ENCODE results near the gene UNC13B. TPM values are rescaled to one million over a fixed set of nuclear protein-coding genes. Genes with fewer than 3 reads are reported as not detected.
"Not testable (repeated sequence)": the region's sequence is repeated elsewhere in the genome, so short reads cannot be mapped to it uniquely, and the experiment has no call there.

UNC13B gene
- total and polyA plus RNA-seq, 7 donors = 7.0 to 12.9 (median 10.5) TPM

- WGBS, 3 donors = 28 to 64% (median 29%) methylated on average over 3 of the region's 3 CpGs
- intact Hi-C loops (cut with DNase I) = loop anchor here (2.0 to 5.0 kb wide), 2 partner anchors 46 to 69 kb away; partner anchors contain the start of gene ATOSB (in 1 of the 2)
Observed at GRCh38 chr9:35163413-35163812, 1.6 kb downstream of the UNC13B start.

GRCh38 chr9:35164711-35165110 is 2.9 kb downstream of the UNC13B start:
- TF ChIP-seq, protein P1, sequence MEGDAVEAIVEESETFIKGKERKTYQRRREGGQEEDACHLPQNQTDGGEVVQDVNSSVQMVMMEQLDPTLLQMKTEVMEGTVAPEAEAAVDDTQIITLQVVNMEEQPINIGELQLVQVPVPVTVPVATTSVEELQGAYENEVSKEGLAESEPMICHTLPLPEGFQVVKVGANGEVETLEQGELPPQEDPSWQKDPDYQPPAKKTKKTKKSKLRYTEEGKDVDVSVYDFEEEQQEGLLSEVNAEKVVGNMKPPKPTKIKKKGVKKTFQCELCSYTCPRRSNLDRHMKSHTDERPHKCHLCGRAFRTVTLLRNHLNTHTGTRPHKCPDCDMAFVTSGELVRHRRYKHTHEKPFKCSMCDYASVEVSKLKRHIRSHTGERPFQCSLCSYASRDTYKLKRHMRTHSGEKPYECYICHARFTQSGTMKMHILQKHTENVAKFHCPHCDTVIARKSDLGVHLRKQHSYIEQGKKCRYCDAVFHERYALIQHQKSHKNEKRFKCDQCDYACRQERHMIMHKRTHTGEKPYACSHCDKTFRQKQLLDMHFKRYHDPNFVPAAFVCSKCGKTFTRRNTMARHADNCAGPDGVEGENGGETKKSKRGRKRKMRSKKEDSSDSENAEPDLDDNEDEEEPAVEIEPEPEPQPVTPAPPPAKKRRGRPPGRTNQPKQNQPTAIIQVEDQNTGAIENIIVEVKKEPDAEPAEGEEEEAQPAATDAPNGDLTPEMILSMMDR (IDR thresholded peaks at IDR 0.05) = no peak
- Histone ChIP-seq H3K9me3 (no peaks in the 10 kb centered on the region), H3K27me3 (ENCODE audit: insufficient read depth in 3 of 3, low read length in 2 of 3) (no peaks in the 10 kb centered on the region), H3K27ac (peak overlapping the region; percentile 50), H3K4me1 (peaks cover 24% of the 10 kb centered on the region), H3K36me3 (ENCODE audit: insufficient read depth in 1 of 2, low read depth in 1 of 2) (no peaks in the 10 kb centered on the region), H3K4me3 (no peak overlapping the region)
- intact Hi-C loops (cut with DNase I) = loop anchor here in 1 of 2 donors (5.0 kb wide), 2 partner anchors 47 to 63 kb away; partner anchors contain the start of gene ATOSB
- ATAC-seq = no peak
- no peak for DNase-seq
- WGBS, 3 donors = 76 to 88% (median 77%) methylated on average over 3 of the region's 3 CpGs

More at GRCh38 chr9:35163413-35163812, 1.6 kb downstream of the UNC13B start:
- H3K4me3 ChIP-seq = peak overlapping the region; percentile 80
- no peaks in the 10 kb centered on the region for H3K9me3 ChIP-seq
- peak overlapping the region; percentile 95 for H3K27ac ChIP-seq
- TF ChIP-seq, protein P1 (IDR thresholded peaks at IDR 0.05) = no peak
- DNase-seq = no peak
- H3K27me3 ChIP-seq (ENCODE audit: insufficient read depth in 3 of 3, low read length in 2 of 3) = no peaks in the 10 kb centered on the region
- peaks cover 24% of the 10 kb centered on the region for H3K4me1 ChIP-seq
- no peak for ATAC-seq
- no peaks in the 10 kb centered on the region for H3K36me3 ChIP-seq (ENCODE audit: insufficient read depth in 1 of 2, low read depth in 1 of 2)

DNA sequence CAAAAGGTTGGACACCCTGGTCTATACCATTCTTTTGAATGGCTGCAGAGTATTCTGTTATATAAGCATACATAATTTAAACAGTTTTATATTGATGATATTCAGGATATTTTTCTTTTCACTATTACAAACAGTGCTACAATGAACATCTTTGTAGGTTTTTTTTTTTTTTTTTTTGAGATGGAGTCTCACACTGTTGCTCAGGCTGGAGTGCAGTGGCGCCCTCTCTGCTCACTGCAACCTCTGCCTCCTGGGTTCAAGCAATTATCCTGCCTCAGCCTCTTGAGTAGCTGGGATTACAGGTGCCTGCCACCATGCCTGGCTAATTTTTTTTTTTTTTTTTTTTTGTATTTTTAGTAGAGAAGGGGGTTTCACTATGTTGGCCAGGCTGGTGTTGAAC is 5.6 kb downstream of the UNC13B start:
- ATAC-seq = not testable (repeated sequence)
- WGBS, 3 donors = 95 to 100% (median 95%) methylated on average over 1 of the region's 1 CpG

DNA sequence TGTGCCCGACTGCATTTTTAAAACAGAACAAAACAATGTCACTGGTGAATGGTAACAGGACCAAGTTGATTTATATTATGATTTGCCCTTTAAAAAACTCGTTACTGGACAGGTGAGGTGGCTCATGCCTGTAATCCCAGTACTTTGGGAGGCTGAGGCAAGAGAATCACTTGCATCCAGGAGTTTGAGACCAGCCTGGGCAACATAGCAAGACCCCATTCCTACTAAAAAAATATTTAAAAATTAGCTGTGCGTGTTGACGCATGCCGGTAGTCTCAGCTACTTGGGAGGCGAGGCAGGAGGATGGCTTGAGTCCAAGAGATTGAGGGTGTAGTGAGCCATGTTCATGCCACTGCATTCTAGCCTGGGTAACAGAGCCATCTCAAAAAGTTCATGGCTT is 7.2 kb downstream of the UNC13B start:
- DNase-seq (no peak), ATAC-seq (no peak)
- 89 to 92% (median 89%) methylated on average over 6 of the region's 6 CpGs for WGBS, 3 donors
- Histone ChIP-seq H3K27me3 (ENCODE audit: insufficient read depth in 3 of 3, low read length in 2 of 3) (no peaks in the 10 kb centered on the region), H3K4me3 (no peak overlapping the region), H3K36me3 (ENCODE audit: insufficient read depth in 1 of 2, low read depth in 1 of 2) (no peaks in the 10 kb centered on the region), H3K9me3 (no peaks in the 10 kb centered on the region), H3K4me1 (peaks cover 24% of the 10 kb centered on the region), H3K27ac (no peak overlapping the region)
- TF ChIP-seq, protein P1 (IDR thresholded peaks at IDR 0.05) = no peak
- intact Hi-C loops (cut with DNase I) = loop anchor here in 1 of 2 donors (5.0 kb wide), 1 partner anchor 58 kb away; no protein-coding TSS in a partner anchor

More for the DNA sequence above, 5.6 kb downstream of the UNC13B start:
- not testable (repeated sequence) for H3K9me3 ChIP-seq; DNase-seq; H3K36me3 ChIP-seq (ENCODE audit: insufficient read depth in 1 of 2, low read depth in 1 of 2); H3K27me3 ChIP-seq (ENCODE audit: insufficient read depth in 3 of 3, low read length in 2 of 3); H3K4me3 ChIP-seq; H3K27ac ChIP-seq
- intact Hi-C loops (cut with DNase I) = loop anchor here in 1 of 2 donors (5.0 kb wide), 1 partner anchor 60 kb away; no protein-coding TSS in a partner anchor
- peaks cover 22% of the 10 kb centered on the region for H3K4me1 ChIP-seq

DNA sequence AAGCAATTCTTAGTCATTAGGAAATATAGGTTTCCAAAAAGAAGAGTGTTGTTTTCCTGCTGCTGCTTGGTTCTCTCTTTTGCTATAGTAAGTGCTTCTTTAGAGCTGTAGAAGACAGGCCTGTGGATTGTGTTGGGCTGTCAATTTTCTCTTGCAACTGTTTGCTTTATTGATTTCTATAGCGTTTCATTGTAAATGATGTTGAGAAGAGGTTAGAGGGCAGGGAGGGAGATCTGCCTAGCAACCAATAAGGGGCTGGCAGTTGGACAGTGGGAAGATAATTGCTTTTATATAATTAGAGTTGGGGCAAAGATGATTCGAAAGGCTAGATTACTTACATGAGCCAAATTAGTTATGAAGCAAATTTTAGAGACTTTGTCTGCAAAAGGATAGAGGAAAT is 11.1 kb downstream of the UNC13B start:
- Histone ChIP-seq H3K9me3 (no peaks in the 10 kb centered on the region), H3K36me3 (ENCODE audit: insufficient read depth in 1 of 2, low read depth in 1 of 2) (no peaks in the 10 kb centered on the region), H3K27ac (no peak overlapping the region), H3K4me3 (no peak overlapping the region), H3K27me3 (ENCODE audit: insufficient read depth in 3 of 3, low read length in 2 of 3) (no peaks in the 10 kb centered on the region), H3K4me1 (peaks cover 12% of the 10 kb centered on the region)
- DNase-seq (no peak), ATAC-seq (no peak)
- whole genome bisulfite sequencing, 3 donors = 65 to 70% (median 67%) methylated on average over 2 of the region's 2 CpGs
- intact Hi-C loops (cut with DNase I) = no loop called here
- TF ChIP-seq, protein P1 (IDR thresholded peaks at IDR 0.05) = no peak

Measured in psoas muscle (tissue), 8 donors.